Caco-2 (cell line): ENCODE data around the gene NMNAT3. TPM values are rescaled to one million over a fixed set of nuclear protein-coding genes. Genes with fewer than 3 reads are reported as not detected.

ENCODE experiments used
- BruUV-seq: library from RNA; stranded (reverse); fragments of 400-500 nt; replicated peaks from 2 replicates; lab custom pipeline; 2021; lab: Mats Ljungman, UMichigan
- CTCF ChIA-PET: fragments of 300-600 bp; sonication (Branson Sonifier 250); formaldehyde crosslinking; loops from one replicate; lab custom pipeline; 2022; ENCODE audit warnings: antibody characterized with exemption; lab: Charles Lee
- POLR2A ChIA-PET: fragments of 300-600 bp; sonication (Branson Sonifier 250); formaldehyde crosslinking; loops from one replicate; lab custom pipeline; 2022; ENCODE audit warnings: antibody characterized with exemption; lab: Charles Lee
- DNase-seq, 2 experiments: peaks; one replicate each; pipeline versions ENCODE4 v3.0.0 to v3.0.0-alpha.2; 2020 to 2022
- H3K27me3 ChIP-seq: replicated peaks from 2 replicates; pipeline ENCODE4 v1.6.0; 2011; ENCODE audit warnings: low read length; ENCODE audit not compliant: control insufficient read depth, insufficient read depth
- H3K36me3 ChIP-seq: 2 replicates; pipeline ENCODE4 v1.5.1; 2011; ENCODE audit warnings: low read length; ENCODE audit not compliant: control insufficient read depth, insufficient read depth
- H3K4me1 ChIP-seq: fragments of 250-450 bp; sonication (Bioruptor Pico); 2 replicates; pipeline ENCODE4 v1.5.1; 2020; ENCODE audit warnings: mild to moderate bottlenecking
- H3K4me3 ChIP-seq: 2 replicates; pipeline ENCODE4 v1.5.1; 2011; ENCODE audit warnings: low read depth, mild to moderate bottlenecking, control low read depth, low read length
- H3K9me3 ChIP-seq: fragments of 250-450 bp; sonication (Bioruptor Pico); 2 replicates; pipeline ENCODE4 v1.5.1; 2020; ENCODE audit warnings: mild to moderate bottlenecking, moderate library complexity
- H3K27ac Mint-ChIP-seq: one replicate; pipeline ENCODE4 v1.8.0; 2022; ENCODE audit warnings: mixed read lengths; ENCODE audit not compliant: unreplicated experiment
- H3K27me3 Mint-ChIP-seq: one replicate; pipeline ENCODE4 v1.8.0; 2022; ENCODE audit warnings: mixed read lengths; ENCODE audit not compliant: insufficient read depth, unreplicated experiment
- H3K36me3 Mint-ChIP-seq: one replicate; pipeline ENCODE4 v1.8.0; 2022; ENCODE audit warnings: mild to moderate bottlenecking, mixed read lengths; ENCODE audit not compliant: insufficient read depth, unreplicated experiment
- H3K4me1 Mint-ChIP-seq: one replicate; pipeline ENCODE4 v1.8.0; 2022; ENCODE audit warnings: low read depth, mixed read lengths; ENCODE audit not compliant: unreplicated experiment
- H3K4me3 Mint-ChIP-seq: one replicate; pipeline ENCODE4 v1.8.0; 2022; ENCODE audit warnings: mild to moderate bottlenecking, moderate library complexity, mixed read lengths; ENCODE audit not compliant: unreplicated experiment
- H3K9me3 Mint-ChIP-seq: one replicate; pipeline ENCODE4 v1.8.0; 2022; ENCODE audit warnings: mixed read lengths; ENCODE audit not compliant: unreplicated experiment
- intact Hi-C: fragments of 100-400 bp; cut with micrococcal nuclease; formaldehyde crosslinking; loops from one replicate; pipeline ENCODE4 v1.10.0; 2022; ENCODE audit not compliant: unreplicated experiment
- total RNA-seq: library from RNA; stranded (reverse); gene quantifications from 2 replicates; pipeline ENCODE4 v1.2.3, GENCODE V29; 2022
- TF ChIP-seq, protein P1 (sequence below), 2 experiments: fragments of 200-600 bp in 1 of 2; IDR thresholded peaks; 1 replicate in 1 of 2; 2 replicates in 1 of 2; pipeline versions ENCODE4 v1.5.1 to v1.8.0; 2011 to 2022; ENCODE audit warnings: antibody characterized with exemption in 1 of 2, control low read depth in 1 of 2, inconsistent platforms in 1 of 2, low read depth in 1 of 2, low read length in 1 of 2, mild to moderate bottlenecking in 1 of 2, moderate library complexity in 1 of 2; ENCODE audit not compliant: insufficient read depth in 1 of 2, severe bottlenecking in 1 of 2, unreplicated experiment in 1 of 2

NMNAT3 gene
- total RNA-seq, 1 experiment from 2014 or later: 17.6 TPM

DNA sequence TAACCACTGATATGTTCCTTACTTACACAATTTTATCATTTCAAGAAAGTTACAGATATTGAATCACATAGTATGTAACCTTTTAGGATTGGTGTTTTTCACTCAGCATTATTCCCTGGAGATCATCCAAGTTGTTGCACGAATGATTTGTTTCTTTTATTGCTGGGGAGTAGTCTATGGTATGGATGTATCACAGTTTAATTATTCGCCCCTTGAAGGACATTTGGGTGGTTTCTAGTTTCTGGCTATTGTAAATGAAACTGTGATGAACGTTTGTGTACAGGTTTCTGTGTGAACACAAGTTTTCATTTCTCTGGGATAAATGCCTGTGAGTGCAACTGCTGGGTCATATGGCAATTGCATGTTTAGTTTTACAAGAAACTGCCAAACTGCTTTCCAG lies 68.8 kb downstream of the NMNAT3 start:
- Mint-ChIP-seq H3K9me3 (no peaks in the 10 kb centered on the region), H3K27ac (peak overlapping the region; percentile 6), H3K4me1 (no peaks in the 10 kb centered on the region), H3K4me3 (no peak overlapping the region), H3K36me3 (peaks cover 5% of the 10 kb centered on the region), H3K27me3 (no peaks in the 10 kb centered on the region)
- H3K36me3 ChIP-seq: no peaks in the 10 kb centered on the region
- H3K27me3 ChIP-seq: no peaks in the 10 kb centered on the region
- CTCF ChIA-PET: no interaction called here
- POLR2A ChIA-PET: no interaction called here
- no peak for DNase-seq
- H3K9me3 ChIP-seq: no peaks in the 10 kb centered on the region
- BruUV-seq: no TSS peak
- no peak overlapping the region for H3K4me3 ChIP-seq
- no peaks in the 10 kb centered on the region for H3K4me1 ChIP-seq
- intact Hi-C loops: no loop called here
- TF ChIP-seq, protein P1, sequence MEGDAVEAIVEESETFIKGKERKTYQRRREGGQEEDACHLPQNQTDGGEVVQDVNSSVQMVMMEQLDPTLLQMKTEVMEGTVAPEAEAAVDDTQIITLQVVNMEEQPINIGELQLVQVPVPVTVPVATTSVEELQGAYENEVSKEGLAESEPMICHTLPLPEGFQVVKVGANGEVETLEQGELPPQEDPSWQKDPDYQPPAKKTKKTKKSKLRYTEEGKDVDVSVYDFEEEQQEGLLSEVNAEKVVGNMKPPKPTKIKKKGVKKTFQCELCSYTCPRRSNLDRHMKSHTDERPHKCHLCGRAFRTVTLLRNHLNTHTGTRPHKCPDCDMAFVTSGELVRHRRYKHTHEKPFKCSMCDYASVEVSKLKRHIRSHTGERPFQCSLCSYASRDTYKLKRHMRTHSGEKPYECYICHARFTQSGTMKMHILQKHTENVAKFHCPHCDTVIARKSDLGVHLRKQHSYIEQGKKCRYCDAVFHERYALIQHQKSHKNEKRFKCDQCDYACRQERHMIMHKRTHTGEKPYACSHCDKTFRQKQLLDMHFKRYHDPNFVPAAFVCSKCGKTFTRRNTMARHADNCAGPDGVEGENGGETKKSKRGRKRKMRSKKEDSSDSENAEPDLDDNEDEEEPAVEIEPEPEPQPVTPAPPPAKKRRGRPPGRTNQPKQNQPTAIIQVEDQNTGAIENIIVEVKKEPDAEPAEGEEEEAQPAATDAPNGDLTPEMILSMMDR (IDR thresholded peaks at IDR 0.05; ENCODE audit: insufficient read depth in 1 of 2, low read depth in 1 of 2, low read length in 1 of 2, severe bottlenecking in 1 of 2, unreplicated experiment in 1 of 2): no peak

DNA sequence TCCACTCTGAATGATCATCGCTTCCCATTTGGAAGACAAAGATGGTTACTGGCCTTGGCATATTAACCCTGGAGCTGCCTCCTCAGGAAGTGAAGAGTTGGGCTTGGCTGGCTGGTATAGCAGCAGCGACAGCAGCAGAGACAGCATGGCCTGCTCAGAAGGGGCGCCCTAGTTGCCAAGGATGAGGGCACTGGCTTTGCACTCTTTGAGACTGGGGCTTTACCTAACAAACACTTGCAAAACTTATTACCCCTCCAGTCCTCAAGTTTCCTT lies 69.7 kb downstream of the NMNAT3 start:
- no peaks in the 10 kb centered on the region for H3K4me1 ChIP-seq
- no peak overlapping the region for H3K4me3 ChIP-seq
- TF ChIP-seq, protein P1 (IDR thresholded peaks at IDR 0.05; ENCODE audit: insufficient read depth in 1 of 2, low read depth in 1 of 2, low read length in 1 of 2, severe bottlenecking in 1 of 2, unreplicated experiment in 1 of 2): no peak
- ChIA-PET CTCF (no interaction called here), POLR2A (no interaction called here)
- no peaks in the 10 kb centered on the region for H3K36me3 ChIP-seq
- Mint-ChIP-seq H3K27me3 (no peaks in the 10 kb centered on the region), H3K27ac (no peak overlapping the region), H3K9me3 (no peaks in the 10 kb centered on the region), H3K4me1 (no peaks in the 10 kb centered on the region), H3K36me3 (peaks cover 5% of the 10 kb centered on the region), H3K4me3 (no peak overlapping the region)
- no TSS peak for BruUV-seq
- DNase-seq: no peak
- H3K27me3 ChIP-seq: no peaks in the 10 kb centered on the region
- intact Hi-C loops: no loop called here
- no peaks in the 10 kb centered on the region for H3K9me3 ChIP-seq

DNA sequence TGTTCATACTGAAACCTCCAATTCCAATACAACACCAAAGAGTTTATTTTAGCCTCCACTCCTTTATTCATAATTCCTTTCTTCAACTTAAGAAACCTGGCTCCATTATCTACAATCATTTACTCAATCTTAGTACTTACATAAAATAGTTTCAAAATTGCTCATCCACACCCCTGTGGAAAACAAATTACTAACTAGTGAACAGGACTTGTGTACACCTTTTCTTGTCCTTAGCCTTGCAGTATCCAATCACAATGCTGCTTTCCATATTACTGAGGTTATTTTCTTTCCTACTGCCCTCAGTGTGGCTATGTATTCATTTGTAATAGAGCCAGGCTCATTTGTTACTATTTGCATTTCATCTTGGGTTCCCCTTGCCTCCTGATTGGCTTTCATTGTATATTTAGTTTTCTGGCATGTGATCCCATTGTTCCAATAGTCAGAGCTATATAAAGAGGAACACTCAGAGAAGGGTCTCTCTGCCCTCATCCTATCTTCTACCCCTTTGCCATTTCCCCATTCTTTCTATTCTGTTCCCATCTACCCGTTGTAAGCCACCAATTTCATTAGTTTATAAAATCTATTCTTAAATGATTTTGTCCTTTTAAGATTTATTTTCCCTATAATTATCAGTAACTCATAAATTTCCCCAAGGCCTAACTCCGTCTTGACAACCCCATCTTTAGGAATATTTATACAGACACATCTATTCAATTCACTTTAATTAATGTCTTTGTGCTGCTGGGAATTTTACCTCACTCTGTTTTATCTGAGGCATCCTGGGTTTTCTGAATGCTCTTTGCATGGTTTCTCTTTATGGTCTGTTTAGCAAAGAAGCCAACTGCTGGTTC lies 70.3 kb downstream of the NMNAT3 start:
- intact Hi-C loops: no loop called here
- Histone ChIP-seq H3K9me3 (no peaks in the 10 kb centered on the region), H3K4me3 (no peak overlapping the region), H3K4me1 (no peaks in the 10 kb centered on the region), H3K27me3 (no peaks in the 10 kb centered on the region), H3K36me3 (no peaks in the 10 kb centered on the region)
- ChIA-PET POLR2A (no interaction called here), CTCF (no interaction called here)
- Mint-ChIP-seq H3K9me3 (no peaks in the 10 kb centered on the region), H3K36me3 (peaks cover 5% of the 10 kb centered on the region), H3K4me3 (no peak overlapping the region), H3K27ac (no peak overlapping the region), H3K4me1 (no peaks in the 10 kb centered on the region), H3K27me3 (no peaks in the 10 kb centered on the region)
- no TSS peak for BruUV-seq
- TF ChIP-seq, protein P1 (IDR thresholded peaks at IDR 0.05; ENCODE audit: insufficient read depth in 1 of 2, low read depth in 1 of 2, low read length in 1 of 2, severe bottlenecking in 1 of 2, unreplicated experiment in 1 of 2): no peak
- DNase-seq: no peak
